OCI-LY3 (cell line): ENCODE measurements around the gene OR56A4.

Source experiments
- CTCF ChIP-seq: fragments of 200-600, 300-600 bp; sonication (generic); IDR thresholded peaks from 2 replicates; pipeline ENCODE4 v1.5.1; 2014; ENCODE audit warnings: antibody characterized with exemption, low read length, low read depth
- EZH2phosphoT487 ChIP-seq: fragments of 200-600 bp; shearing (Covaris generic); IDR thresholded peaks from 2 replicates; pipeline ENCODE4 v1.6.1; 2018; ENCODE audit warnings: antibody characterized with exemption, mixed run types, low read depth

- no peak for TF ChIP-seq CTCF
- TF ChIP-seq EZH2phosphoT487: no peak
Measured at GRCh38 chr11:5973530-5973929, 33.2 kb downstream of the OR56A4 start.
